Measurements from ENCODE around the gene ELL2.

GRCh38 chr5:95837492-95837891, 124.2 kb downstream of the ELL2 start:
- TF ChIP-seq POLR2AphosphoS5 (IDR thresholded peaks at IDR 0.05) = no peak
- TF ChIP-seq EP300 (IDR thresholded peaks at IDR 0.05; ENCODE audit: low read depth) = no peak
- TF ChIP-seq CTCF (IDR thresholded peaks at IDR 0.05) = no peak
- no peak for TF ChIP-seq POLR2A (IDR thresholded peaks at IDR 0.05)
